Right cardiac atrium (tissue), 5 donors: ENCODE data around the gene SPAG5. TPM values are rescaled to one million over a fixed set of nuclear protein-coding genes. Genes with fewer than 3 reads are reported as not detected.
"Not testable (repeated sequence)": the region's sequence is repeated elsewhere in the genome, so short reads cannot be mapped to it uniquely, and the experiment has no call there.

ENCODE experiments used
- ATAC-seq, 2 donors: fragments of 200-7000 bp; cut with Tn5 transposase; one replicate each; pipeline versions ENCODE4 v1.8.0 to v1.9.1; 2020; ENCODE audit warnings: moderate library complexity in 2 of 2, mild to moderate bottlenecking in 1 of 2
- DNase-seq, 3 donors: peaks; one replicate each; pipeline ENCODE4 v3.0.0-alpha.2; 2020
- H3K27ac ChIP-seq: one replicate; pipeline ENCODE4 v1.5.1; 2013; ENCODE audit warnings: mild to moderate bottlenecking, low read length, control low read depth, moderate library complexity
- H3K27me3 ChIP-seq: one replicate; pipeline ENCODE4 v1.6.1; 2013; ENCODE audit not compliant: control insufficient read depth, insufficient read depth
- H3K4me1 ChIP-seq: one replicate; pipeline ENCODE4 v1.6.1; 2013; ENCODE audit warnings: low read length; ENCODE audit not compliant: control insufficient read depth, insufficient read depth
- H3K4me3 ChIP-seq: one replicate; pipeline ENCODE4 v1.5.1; 2013; ENCODE audit warnings: low read length, control low read depth
- H3K9me3 ChIP-seq: one replicate; pipeline ENCODE4 v1.6.1; 2013; ENCODE audit warnings: low read length; ENCODE audit not compliant: control insufficient read depth
- WGBS: extraction: QIAGEN DNeasy Blood & Tissue Kit; methylation state at CpG from one replicate; pipeline ENCODE4 v1.1.7; 2013; 5-methylcytosine and 5-hydroxymethylcytosine counted together
- intact Hi-C, 4 donors: fragments of 100-400 bp; cut with DNase I; formaldehyde crosslinking; loops; one replicate each; pipeline versions ENCODE4 v1.11.0 to v1.14.0; 2022 to 2023
- polyA plus RNA-seq: library from polyadenylated mRNA; stranded (reverse); fragments of 200-250 nt; gene quantifications from one replicate; pipeline ENCODE4 v1.2.3, GENCODE V29; 2013
- total RNA-seq, 4 donors: library from RNA; stranded (reverse); fragmentation: NEBNext Ultra II Directional; extraction: Animal tissue kit (Norgen Biotek cat#: 25700); gene quantifications; one replicate each; pipeline ENCODE4 v1.2.1, GENCODE V29; 2021
- donor health status: healthy with polysubstance abuse.
- donor health status: DM: no; HTN: yes; CAD: no.
- donor health status: DM: no; HTN: no; CAD: no.
- donor health status: DM: no; HTN: yes; CAD: no; lungs with severe emphysema.
- donor health status: DM: yes; HTN: yes; CAD: no.

Gene SPAG5
- total and polyA plus RNA-seq, 5 donors = 0.81 to 2.7 (median 1.4) TPM

- intact Hi-C loops = no loop called here
- no peaks in the 10 kb centered on the region for H3K9me3 ChIP-seq
- no peak overlapping the region for H3K27ac ChIP-seq
- no peaks in the 10 kb centered on the region for H3K4me1 ChIP-seq
- no peak overlapping the region for H3K4me3 ChIP-seq
- DNase-seq (no peak), ATAC-seq (no peak)
- 97% methylated on average over 8 of the region's 8 CpGs for whole genome bisulfite sequencing
- H3K27me3 ChIP-seq = no peaks in the 10 kb centered on the region
Measured at GRCh38 chr17:28578246-28579195, 20.3 kb downstream of the SPAG5 start.

GRCh38 chr17:28577466-28577824, 21.4 kb downstream of the SPAG5 start:
- H3K4me1 ChIP-seq = no peaks in the 10 kb centered on the region
- 96% methylated on average over 3 of the region's 3 CpGs for WGBS
- ATAC-seq = no peak
- H3K9me3 ChIP-seq = no peaks in the 10 kb centered on the region
- no peak overlapping the region for H3K4me3 ChIP-seq
- no peak for DNase-seq
- no peak overlapping the region for H3K27ac ChIP-seq
- intact Hi-C loops = no loop called here
- no peaks in the 10 kb centered on the region for H3K27me3 ChIP-seq

GRCh38 chr17:28576758-28577465, 21.9 kb downstream of the SPAG5 start, which contains the start of gene ALDOC:
ALDOC (minus strand) TSS chr17:28576895; CDS start chr17:28575532, 1,363 bp downstream.
- Histone ChIP-seq H3K27me3 (no peaks in the 10 kb centered on the region), H3K9me3 (no peaks in the 10 kb centered on the region), H3K4me1 (no peaks in the 10 kb centered on the region), H3K27ac (peak within 1 kb of the TSS; percentile 40), H3K4me3 (peak within 1 kb of the TSS; percentile 16)
- intact Hi-C loops = no loop called here
- DNase-seq (peak; percentile 98 to 100 (median 99)), ATAC-seq (peak; percentile 96)
- 5% methylated on average over 25 of the region's 26 CpGs for WGBS

- Histone ChIP-seq H3K4me3 (peak overlapping the region; percentile 16), H3K27ac (peak overlapping the region; percentile 20)
- ATAC-seq, DNase-seq, intact Hi-C loops, H3K9me3 ChIP-seq, H3K27me3 ChIP-seq, H3K4me1 ChIP-seq: not testable (repeated sequence)
- 54% methylated on average over 3 of the region's 3 CpGs for WGBS
Measured at GRCh38 chr17:28576016-28576415, 22.8 kb downstream of the SPAG5 start.

GRCh38 chr17:28575126-28575795, 23.6 kb downstream of the SPAG5 start:
- DNase-seq (peak; percentile 73 to 90 (median 82)), ATAC-seq (peak; percentile 49 to 53)
- Histone ChIP-seq H3K4me3 (no peak overlapping the region), H3K9me3 (no peaks in the 10 kb centered on the region), H3K27me3 (no peaks in the 10 kb centered on the region), H3K27ac (peak overlapping the region; percentile 18), H3K4me1 (no peaks in the 10 kb centered on the region)
- intact Hi-C loops = no loop called here
- WGBS = 68% methylated on average over 14 of the region's 14 CpGs

GRCh38 chr17:28574526-28574925, 24.3 kb downstream of the SPAG5 start:
- intact Hi-C loops = no loop called here
- WGBS = 79% methylated on average over 7 of the region's 7 CpGs
- DNase-seq (no peak), ATAC-seq (no peak)
- Histone ChIP-seq H3K27me3 (no peaks in the 10 kb centered on the region), H3K4me3 (no peak overlapping the region), H3K27ac (no peak overlapping the region), H3K4me1 (no peaks in the 10 kb centered on the region), H3K9me3 (no peaks in the 10 kb centered on the region)

- ATAC-seq = no peak
- DNase-seq = no peak
- WGBS = 95% methylated on average over 6 of the region's 6 CpGs
- intact Hi-C loops = no loop called here
- Histone ChIP-seq H3K27ac (no peak overlapping the region), H3K4me1 (no peaks in the 10 kb centered on the region), H3K27me3 (no peaks in the 10 kb centered on the region), H3K4me3 (no peak overlapping the region), H3K9me3 (no peaks in the 10 kb centered on the region)
Measured at GRCh38 chr17:28573966-28574480, 24.8 kb downstream of the SPAG5 start.

GRCh38 chr17:28573521-28573920, 25.3 kb downstream of the SPAG5 start:
- no peak for ATAC-seq
- WGBS = 96% methylated on average over 9 of the region's 9 CpGs
- Histone ChIP-seq H3K9me3 (no peaks in the 10 kb centered on the region), H3K4me1 (no peaks in the 10 kb centered on the region), H3K4me3 (no peak overlapping the region), H3K27ac (no peak overlapping the region), H3K27me3 (no peaks in the 10 kb centered on the region)
- DNase-seq = no peak
- intact Hi-C loops = no loop called here

- ATAC-seq (no peak), DNase-seq (no peak)
- no peaks in the 10 kb centered on the region for H3K4me1 ChIP-seq
- no peaks in the 10 kb centered on the region for H3K27me3 ChIP-seq
- no peak overlapping the region for H3K4me3 ChIP-seq
- intact Hi-C loops = no loop called here
- no peaks in the 10 kb centered on the region for H3K9me3 ChIP-seq
- no peak overlapping the region for H3K27ac ChIP-seq
Measured at GRCh38 chr17:28573040-28573380, 25.8 kb downstream of the SPAG5 start.

GRCh38 chr17:28572259-28573039, 26.4 kb downstream of the SPAG5 start:
- ATAC-seq = no peak
- no peak for DNase-seq
- Histone ChIP-seq H3K27ac (no peak overlapping the region), H3K27me3 (no peaks in the 10 kb centered on the region), H3K4me1 (no peaks in the 10 kb centered on the region), H3K9me3 (no peaks in the 10 kb centered on the region), H3K4me3 (peak overlapping the region; percentile 68)
- intact Hi-C loops = no loop called here
- WGBS = 64% methylated on average over 5 of the region's 5 CpGs
